Keratinocyte (primary cell): ENCODE data around the gene C19orf47. TPM values are rescaled to one million over a fixed set of nuclear protein-coding genes. Genes with fewer than 3 reads are reported as not detected.

Experiments
- DNase-seq: peaks from one replicate; pipeline ENCODE4 v3.0.0-alpha.2; 2011; ENCODE audit warnings: low read depth, missing footprints, low spot score
- FAIRE-seq: peaks from 2 replicates; lab custom pipeline; 2011; peaks lifted over from hg19 to GRCh38; lab: Jason Lieb, UNC
- H2AFZ ChIP-seq: 2 replicates; pipeline ENCODE4 v1.6.0; 2012; ENCODE audit warnings: low read length, control low read depth, inconsistent platforms; ENCODE audit not compliant: control insufficient read depth
- H3K27ac ChIP-seq: 2 replicates; pipeline ENCODE4 v1.5.1; 2011; ENCODE audit warnings: low read length; ENCODE audit not compliant: control insufficient read depth, insufficient read depth
- H3K27me3 ChIP-seq: 3 replicates; pipeline ENCODE4 v1.6.0; 2011; ENCODE audit warnings: low read length; ENCODE audit not compliant: control insufficient read depth, insufficient read depth; ENCODE audit errors: extremely low read depth
- H3K36me3 ChIP-seq, 2 experiments: 2 replicates in 1 of 2; 3 replicates in 1 of 2; pipeline ENCODE4 v1.5.1; 2011; ENCODE audit warnings: low read length in 2 of 2, mild to moderate bottlenecking in 1 of 2; ENCODE audit not compliant: control insufficient read depth in 2 of 2, insufficient read depth in 2 of 2; ENCODE audit errors: extremely low read depth in 1 of 2
- H3K4me1 ChIP-seq: 3 replicates; pipeline ENCODE4 v1.5.1; 2011; ENCODE audit warnings: low read length; ENCODE audit not compliant: control insufficient read depth, insufficient read depth; ENCODE audit errors: extremely low read depth
- H3K4me2 ChIP-seq: 3 replicates; pipeline ENCODE4 v1.6.0; 2011; ENCODE audit warnings: low read depth, low read length; ENCODE audit not compliant: control insufficient read depth, insufficient read depth; ENCODE audit errors: extremely low read depth
- H3K4me3 ChIP-seq, 3 experiments: fragments of 200-600 bp in 1 of 3; sonication (generic) in 1 of 3; 2 replicates in 2 of 3; 3 replicates in 1 of 3; pipeline ENCODE4 v1.5.1; 2011 to 2016; ENCODE audit warnings: low read length in 3 of 3, mild to moderate bottlenecking in 3 of 3, control low read depth in 2 of 3, inconsistent platforms in 1 of 3, low read depth in 1 of 3, mixed read lengths in 1 of 3, mixed run types in 1 of 3, moderate library complexity in 1 of 3; ENCODE audit not compliant: control insufficient read depth in 2 of 3, insufficient read depth in 2 of 3; ENCODE audit errors: extremely low read depth in 1 of 3
- H3K79me2 ChIP-seq: 2 replicates; pipeline ENCODE4 v1.6.0; 2012; ENCODE audit warnings: low read length; ENCODE audit not compliant: control insufficient read depth, insufficient read depth
- H3K9ac ChIP-seq: 3 replicates; pipeline ENCODE4 v1.6.0; 2011; ENCODE audit warnings: low read length; ENCODE audit not compliant: control insufficient read depth, insufficient read depth; ENCODE audit errors: extremely low read depth
- H3K9me1 ChIP-seq: 3 replicates; pipeline ENCODE4 v1.6.0; 2011; ENCODE audit warnings: low read length; ENCODE audit not compliant: control insufficient read depth, insufficient read depth; ENCODE audit errors: extremely low read depth
- H3K9me3 ChIP-seq: 2 replicates; pipeline ENCODE4 v1.5.1; 2012; ENCODE audit warnings: low read depth, low read length; ENCODE audit not compliant: control insufficient read depth
- H4K20me1 ChIP-seq: 3 replicates; pipeline ENCODE4 v1.6.0; 2011; ENCODE audit warnings: low read length; ENCODE audit not compliant: control insufficient read depth, insufficient read depth; ENCODE audit errors: extremely low read depth
- CTCF ChIP-seq, 3 experiments: IDR thresholded peaks in 1 of 3; conservative IDR thresholded peaks in 1 of 3; optimal IDR thresholded peaks in 1 of 3; 2 replicates in 2 of 3; 3 replicates in 1 of 3; pipeline versions ENCODE3 to v1.5.1; 2011; ENCODE audit warnings: low read length in 3 of 3, mild to moderate bottlenecking in 3 of 3, moderate library complexity in 2 of 3, control low read depth in 1 of 3, inconsistent platforms in 1 of 3; ENCODE audit not compliant: insufficient read depth in 2 of 3; ENCODE audit errors: extremely low read depth in 1 of 3
- EZH2 ChIP-seq: IDR thresholded peaks from one replicate; pipeline ENCODE4 v1.6.1; 2012; ENCODE audit warnings: inconsistent platforms, mild to moderate bottlenecking, low read length, moderate library complexity
- dilution Hi-C: fragments of 300-500 bp; cut with MboI; formaldehyde crosslinking; loops from one replicate; pipeline ENCODE4 v1.7.0; 2020; ENCODE audit warnings: low sequenced_read_pairs; ENCODE audit not compliant: extremely low pct_ligation_motif_present
- polyA plus RNA-seq, 5 experiments: library from polyadenylated mRNA; depleted of rRNA in 3 of 5; stranded (reverse) in 3 of 5; stranded (forward) in 1 of 5; unstranded in 1 of 5; fragments of >200 nt; gene quantifications; 1 replicate in 1 of 5; 2 replicates in 3 of 5; 3 replicates in 1 of 5; pipeline versions ENCODE4 v1.2.1 to v1.2.3, GENCODE V29; 2011 to 2012; ENCODE audit warnings: missing spikeins in 2 of 5, low read depth in 1 of 5, low replicate concordance in 1 of 5

Gene C19orf47
- polyA plus RNA-seq, 1 donor (not counting 4 experiments of a cell fraction or from before 2014, with no cell fraction given), result 13.3 TPM

DNA sequence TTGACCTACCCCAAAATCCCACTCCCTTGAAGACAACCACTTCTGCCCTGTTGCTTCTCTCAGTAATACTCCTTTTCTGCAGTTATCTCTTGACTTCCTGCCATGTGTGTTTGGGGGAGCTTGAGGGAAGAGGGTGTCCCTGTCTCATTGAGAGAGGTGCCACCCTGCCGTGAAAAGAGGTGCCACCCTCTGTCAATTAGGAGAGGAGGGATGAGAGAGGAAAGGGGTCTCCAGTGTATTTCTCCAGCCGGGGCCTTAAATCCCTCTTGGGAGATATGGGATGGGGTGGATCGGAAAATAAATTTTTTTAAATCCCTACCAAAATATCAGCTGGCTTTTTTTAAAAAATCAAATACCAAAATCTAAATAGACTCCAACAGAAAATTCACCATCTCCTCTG is 16.8 kb upstream of the C19orf47 start:
- Histone ChIP-seq H3K27ac (no peak overlapping the region), H3K79me2 (no peaks in the 10 kb centered on the region), H3K4me1 (peaks cover 8% of the 10 kb centered on the region), H3K9me1 (peaks cover 2% of the 10 kb centered on the region), H4K20me1 (no peaks in the 10 kb centered on the region), H3K9me3 (no peaks in the 10 kb centered on the region), H3K27me3 (no peaks in the 10 kb centered on the region), H3K36me3 (peaks cover 0 to 17% of the 10 kb centered on the region in 2 experiments), H2AFZ (peak overlapping the region; percentile 83), H3K4me3 (peak overlapping the region in 1 of 3 experiments; percentile 68), H3K9ac (peak overlapping the region; percentile 69), H3K4me2 (peak overlapping the region; percentile 85)
- no peak for TF ChIP-seq CTCF (optimal IDR thresholded peaks at IDR 0.05 in 1 of 3, IDR thresholded peaks at IDR 0.05 in 1 of 3, conservative IDR thresholded peaks at IDR 0.05 in 1 of 3; ENCODE audit: extremely low read depth in 1 of 3, insufficient read depth in 2 of 3, low read length in 3 of 3)
- no peak for TF ChIP-seq EZH2
- dilution Hi-C loops, result no loop called here
- DNase-seq (no peak), FAIRE-seq (no peak)

DNA sequence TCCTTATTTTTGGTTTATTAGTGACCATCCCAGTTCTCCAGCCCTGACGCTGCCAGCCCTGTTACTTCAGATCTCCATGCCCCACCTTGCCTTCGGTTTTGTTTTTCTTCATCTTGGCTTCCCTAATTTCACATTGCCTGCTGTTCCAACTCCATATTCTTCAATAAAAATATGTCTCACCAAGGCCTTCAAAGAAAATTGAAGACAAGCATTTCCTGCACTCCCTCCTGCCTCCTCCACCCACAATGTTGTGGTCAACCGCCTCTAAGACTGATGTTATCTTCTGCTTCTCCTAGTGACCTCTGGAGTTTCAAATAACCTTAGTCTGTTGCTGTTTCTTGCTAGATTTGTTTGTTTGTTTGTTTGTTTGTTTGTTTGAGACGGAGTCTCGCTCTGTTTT is 14.9 kb upstream of the C19orf47 start:
- Histone ChIP-seq H3K9me3 (no peaks in the 10 kb centered on the region), H3K9ac (no peak overlapping the region), H3K9me1 (peaks cover 2% of the 10 kb centered on the region), H3K4me3 (no peak overlapping the region), H3K4me2 (no peak overlapping the region), H3K79me2 (no peaks in the 10 kb centered on the region), H3K36me3 (peaks cover 0 to 15% of the 10 kb centered on the region in 2 experiments), H3K27ac (no peak overlapping the region), H2AFZ (no peak overlapping the region), H4K20me1 (no peaks in the 10 kb centered on the region), H3K4me1 (peaks cover 8% of the 10 kb centered on the region), H3K27me3 (no peaks in the 10 kb centered on the region)
- FAIRE-seq (no peak), DNase-seq (no peak)
- dilution Hi-C loops, result no loop called here
- TF ChIP-seq EZH2 (no peak), CTCF (optimal IDR thresholded peaks at IDR 0.05 in 1 of 3, IDR thresholded peaks at IDR 0.05 in 1 of 3, conservative IDR thresholded peaks at IDR 0.05 in 1 of 3; ENCODE audit: extremely low read depth in 1 of 3, insufficient read depth in 2 of 3, low read length in 3 of 3) (no peak)
